ENCODE results near the gene FLT1.

The FLT1 gene

DNA sequence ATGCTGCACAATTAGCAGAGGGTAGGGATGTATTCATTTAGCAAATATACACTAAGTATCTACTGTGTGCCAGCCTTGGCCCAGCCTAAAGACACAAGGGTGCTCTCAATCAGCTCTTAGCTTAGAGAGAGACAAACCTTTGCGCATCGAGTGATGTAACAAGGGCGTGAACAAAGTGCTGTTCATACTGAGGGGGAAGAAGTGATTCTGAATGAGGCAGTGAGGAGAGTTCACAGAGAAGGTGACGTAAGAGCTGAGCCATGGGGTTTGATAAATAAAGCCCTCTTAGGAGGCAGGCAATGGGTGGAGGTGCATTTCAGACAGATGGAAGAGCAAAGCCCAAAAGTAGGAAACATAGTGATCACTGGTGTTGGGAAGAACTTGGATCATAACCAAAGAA is 68.5 kb downstream of the FLT1 start:
- no peak for DNase-seq (ENCODE audit: low read depth in 3 of 3)

DNA sequence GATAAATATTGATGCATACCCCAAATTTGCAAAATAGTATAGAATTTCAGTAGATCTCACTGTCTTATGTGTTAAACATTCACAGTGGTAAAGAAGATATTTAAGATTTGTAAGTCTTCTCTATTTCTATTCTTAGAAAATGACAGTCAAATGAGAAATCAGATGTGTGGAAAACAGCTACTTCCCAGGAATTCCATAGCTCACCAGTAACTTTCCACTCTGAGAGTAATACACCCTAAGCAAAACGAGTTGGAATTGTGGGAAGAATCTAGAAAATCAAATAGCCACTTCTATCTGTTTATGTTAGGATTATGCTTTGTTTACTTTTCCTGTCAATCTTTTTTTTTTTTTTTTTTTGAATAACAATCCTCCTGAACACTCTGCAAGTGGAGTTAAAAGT is 69.1 kb downstream of the FLT1 start:
- DNase-seq (ENCODE audit: low read depth in 3 of 3) = no peak

DNA sequence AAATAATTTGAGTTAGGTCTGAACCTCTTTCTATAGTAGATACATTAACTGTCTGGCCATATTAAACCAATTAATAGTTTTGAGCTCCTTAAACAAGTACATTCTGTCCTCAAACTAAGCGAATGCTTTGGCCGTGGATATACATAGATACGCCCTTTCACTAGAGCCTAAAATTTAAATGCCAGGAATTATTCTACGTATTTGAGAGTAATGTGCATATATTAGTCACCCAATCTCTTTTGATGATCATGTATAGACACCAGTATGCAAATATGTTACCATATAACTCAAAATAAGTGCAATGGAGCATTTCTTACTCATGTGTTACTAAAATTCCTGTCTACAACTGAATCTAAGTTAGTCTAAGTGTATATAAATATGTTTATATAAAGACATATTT is 70.4 kb downstream of the FLT1 start:
- no peak for DNase-seq (ENCODE audit: low read depth in 3 of 3)

DNA sequence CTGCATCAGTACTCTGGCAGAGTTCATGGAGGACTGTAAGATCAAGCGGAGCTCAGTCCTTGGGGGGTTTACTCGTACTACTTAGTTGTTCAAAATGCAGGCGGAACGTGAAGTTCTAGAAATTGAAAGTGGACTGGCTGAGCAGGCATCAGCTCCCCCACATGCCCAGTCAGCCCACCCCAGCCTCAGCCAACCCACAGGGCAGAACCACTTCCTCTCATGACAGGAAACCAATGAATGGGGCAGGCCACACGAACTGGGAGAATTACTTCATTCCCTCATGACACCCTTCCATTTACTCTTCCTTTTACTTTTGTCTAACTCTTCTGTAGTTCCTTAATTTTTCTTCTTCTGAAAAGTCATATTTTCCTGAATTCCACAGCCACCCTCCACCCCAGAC is 71.9 kb downstream of the FLT1 start:
- DNase-seq (ENCODE audit: low read depth in 3 of 3) = no peak

DNA sequence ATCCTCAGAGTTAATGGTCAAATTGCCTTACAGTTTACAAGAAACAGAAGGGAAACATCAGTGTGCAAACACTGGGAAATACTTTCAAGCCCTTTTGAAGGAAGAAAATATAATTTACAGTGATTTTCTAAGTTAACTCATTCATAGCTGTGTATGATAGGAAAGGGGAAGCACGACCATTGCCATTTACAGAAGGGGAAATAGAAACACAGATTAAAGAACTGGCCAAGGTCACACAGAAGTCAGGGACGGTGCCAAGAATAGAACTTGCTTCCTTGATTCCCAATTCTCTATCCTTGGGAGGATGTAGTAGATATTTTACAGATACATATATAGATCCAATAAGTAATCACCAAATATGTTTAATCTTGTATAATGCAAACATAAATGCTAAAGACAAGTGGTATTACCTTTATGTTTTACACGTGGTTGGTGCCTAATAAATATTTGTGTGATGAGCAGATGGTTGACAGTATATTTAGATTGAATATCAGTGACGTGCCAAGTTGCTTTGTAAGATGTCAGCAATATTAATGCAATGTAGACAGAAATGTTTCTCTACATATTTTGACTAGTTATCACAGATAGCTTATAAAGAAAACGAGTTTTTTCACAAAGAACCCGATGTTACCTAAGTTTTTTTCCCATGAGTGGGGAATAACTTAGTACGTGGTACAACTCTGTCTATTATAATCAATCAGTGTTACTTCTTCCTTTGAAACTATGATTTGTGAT is 73.1 kb downstream of the FLT1 start:
- no peak for DNase-seq (ENCODE audit: low read depth in 3 of 3)

DNA sequence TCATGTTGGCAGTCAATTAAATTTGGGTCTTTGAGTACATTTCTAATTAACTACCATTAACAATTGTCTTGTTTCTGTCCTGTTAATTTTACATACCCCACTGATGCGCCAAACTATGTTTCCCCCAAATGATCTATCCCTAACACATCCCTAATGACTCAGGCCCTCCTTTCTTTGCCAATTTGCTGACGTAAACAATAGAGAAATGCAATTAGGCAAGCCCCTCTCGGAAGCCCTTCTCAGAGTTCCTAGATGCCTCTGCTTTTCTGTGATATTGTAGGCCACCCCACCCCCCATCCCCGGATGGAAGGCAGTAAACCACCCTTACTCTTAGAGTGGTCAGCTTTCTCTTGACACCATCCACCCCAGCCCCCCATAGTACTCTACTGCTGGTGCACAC is 74.2 kb downstream of the FLT1 start:
- DNase-seq (ENCODE audit: low read depth in 3 of 3) = no peak

DNA sequence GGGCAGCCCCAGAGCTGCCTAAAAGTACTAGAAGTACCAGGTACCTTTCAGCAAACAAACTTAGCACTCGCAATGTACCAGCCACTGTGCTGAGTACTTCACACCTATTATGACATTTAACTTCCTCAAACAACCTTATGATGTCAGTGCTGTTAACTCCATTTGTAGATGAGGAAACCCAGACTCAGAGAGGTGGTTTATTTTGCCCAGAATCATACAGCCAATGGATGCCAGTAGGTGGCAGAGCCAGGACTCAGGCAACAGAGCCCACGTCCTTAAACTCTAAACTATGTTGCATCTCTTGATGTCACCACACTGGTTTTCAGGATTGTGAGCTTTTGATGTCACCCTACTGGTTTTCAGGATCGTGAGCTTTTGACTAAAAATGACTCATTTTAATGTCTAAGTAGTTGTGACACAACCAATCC is 78.9 kb downstream of the FLT1 start:
- DNase-seq (ENCODE audit: low read depth in 3 of 3) = no peak

DNA sequence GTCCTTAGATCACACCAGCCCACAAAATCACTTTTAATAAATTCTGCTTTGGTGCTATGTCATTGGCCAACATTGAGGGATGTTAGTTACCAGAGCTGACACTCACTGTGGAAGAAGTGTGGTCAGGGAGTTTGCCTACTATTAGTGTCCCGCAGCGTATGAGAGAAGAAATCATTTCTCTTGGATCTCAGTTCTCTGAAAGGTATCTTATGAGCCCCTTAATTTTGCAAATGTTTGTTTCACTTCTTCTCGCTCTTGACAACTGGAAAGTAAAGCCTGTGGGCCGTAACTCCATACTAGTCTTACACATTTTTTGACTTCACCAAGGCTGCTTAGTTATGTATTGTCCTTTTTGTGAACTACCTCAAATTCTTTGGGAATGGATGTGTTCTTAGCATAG is 80.9 kb downstream of the FLT1 start:
- no peak for DNase-seq (ENCODE audit: low read depth in 3 of 3)

DNA sequence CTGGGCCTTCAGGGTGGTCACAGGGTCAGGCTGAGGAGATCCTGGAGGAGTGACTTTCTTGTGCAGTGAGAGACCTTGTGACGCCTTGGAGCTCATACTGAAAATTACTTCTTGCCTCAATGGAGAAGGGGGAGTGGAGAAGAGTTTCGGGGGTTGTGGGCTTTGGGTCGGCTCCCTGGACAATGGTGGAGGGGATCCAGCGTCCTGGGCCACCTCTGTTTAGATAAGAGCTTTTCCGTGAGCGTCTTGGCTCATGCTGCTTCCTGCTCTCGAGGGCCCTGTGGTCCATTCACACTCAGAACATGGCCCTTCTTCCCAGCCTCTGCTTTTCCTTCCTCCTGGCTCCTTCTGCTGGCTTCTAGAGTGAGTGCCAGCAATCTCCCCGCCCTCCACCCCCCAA is 81.9 kb downstream of the FLT1 start:
- no peak for DNase-seq (ENCODE audit: low read depth in 3 of 3)

DNA sequence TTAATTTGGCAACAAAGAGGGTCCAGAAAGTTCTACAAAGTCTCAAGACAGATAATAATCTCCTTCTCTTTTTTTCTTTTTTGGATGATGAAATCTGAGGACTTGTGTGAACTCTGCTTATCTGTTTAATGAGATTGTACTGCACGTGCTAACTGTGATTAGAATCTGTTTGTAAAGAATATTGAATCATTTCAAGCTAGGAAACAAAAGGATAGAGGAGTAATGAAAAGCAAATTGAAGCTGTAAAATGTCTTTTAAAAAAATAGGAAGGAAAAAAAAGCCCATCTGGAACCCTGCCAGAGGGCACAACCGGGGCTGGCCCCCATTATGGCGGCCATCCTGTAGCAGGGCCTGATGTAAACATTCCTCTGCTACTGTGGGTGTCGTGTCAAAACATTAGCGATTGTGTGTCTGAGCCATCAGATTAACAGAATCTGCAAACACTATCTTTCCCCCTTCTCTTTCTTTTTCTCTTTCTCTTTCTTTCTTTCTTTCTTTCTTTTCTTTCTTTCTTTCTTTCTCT is 83.0 kb downstream of the FLT1 start:
- no peak for DNase-seq (ENCODE audit: low read depth in 3 of 3)

DNA sequence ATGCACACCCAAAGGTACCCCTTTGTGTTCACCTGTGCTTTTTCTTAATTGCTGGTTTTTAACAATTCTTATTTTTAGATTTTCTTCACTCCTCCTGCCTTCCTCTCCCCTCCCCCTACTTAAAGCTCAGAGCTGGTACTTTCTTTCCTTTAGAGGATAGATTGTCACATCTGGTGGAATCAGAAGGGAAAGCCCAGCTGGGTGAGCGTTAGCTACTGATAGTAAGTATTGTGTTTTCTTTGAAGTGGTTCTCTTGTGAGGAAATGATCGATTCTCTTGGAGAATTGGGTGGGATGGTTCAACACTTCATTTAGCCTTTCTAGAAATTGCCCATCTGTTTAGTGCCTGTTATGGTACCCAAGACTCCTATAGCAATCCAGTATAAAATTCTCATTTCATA is 84.8 kb downstream of the FLT1 start:
- no peak for DNase-seq (ENCODE audit: low read depth in 3 of 3)

DNA sequence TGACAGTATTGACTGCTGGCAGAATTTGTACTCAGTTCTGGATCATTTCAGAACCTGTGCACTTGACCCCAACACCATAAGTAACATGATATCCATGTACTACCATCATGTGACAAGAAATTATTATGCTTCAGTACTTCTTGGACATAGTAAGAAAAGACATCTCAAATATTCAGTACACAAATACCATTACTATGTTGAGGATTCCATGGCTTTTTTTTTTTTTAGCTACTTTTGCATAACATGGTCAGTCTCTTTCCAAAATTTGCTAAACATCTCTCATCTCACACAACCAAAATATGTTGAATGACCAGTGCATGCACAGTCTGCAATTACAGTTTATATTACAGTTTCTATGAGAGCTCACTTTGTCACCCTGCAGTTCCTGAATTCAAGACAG is 85.3 kb downstream of the FLT1 start:
- no peak for DNase-seq (ENCODE audit: low read depth in 3 of 3)

DNA sequence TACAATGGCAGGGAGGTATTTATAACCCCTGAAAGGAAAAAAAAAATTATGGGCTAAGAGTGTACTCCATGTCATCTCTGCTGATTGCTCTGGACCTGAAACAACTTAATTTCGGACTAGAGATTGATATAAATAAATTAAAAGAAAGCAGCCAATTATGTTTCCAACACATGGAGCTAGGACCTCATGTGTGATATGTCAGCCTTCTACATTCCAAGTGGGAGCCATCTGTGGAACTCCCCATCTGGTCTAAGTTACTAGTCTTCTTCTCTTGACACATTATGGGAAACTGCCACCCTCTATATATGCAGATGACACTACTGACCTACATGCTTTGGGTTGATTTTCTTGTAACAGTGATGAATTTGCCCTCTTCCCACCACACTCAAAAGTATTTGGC is 86.1 kb downstream of the FLT1 start:
- DNase-seq (ENCODE audit: low read depth in 3 of 3) = no peak

DNA sequence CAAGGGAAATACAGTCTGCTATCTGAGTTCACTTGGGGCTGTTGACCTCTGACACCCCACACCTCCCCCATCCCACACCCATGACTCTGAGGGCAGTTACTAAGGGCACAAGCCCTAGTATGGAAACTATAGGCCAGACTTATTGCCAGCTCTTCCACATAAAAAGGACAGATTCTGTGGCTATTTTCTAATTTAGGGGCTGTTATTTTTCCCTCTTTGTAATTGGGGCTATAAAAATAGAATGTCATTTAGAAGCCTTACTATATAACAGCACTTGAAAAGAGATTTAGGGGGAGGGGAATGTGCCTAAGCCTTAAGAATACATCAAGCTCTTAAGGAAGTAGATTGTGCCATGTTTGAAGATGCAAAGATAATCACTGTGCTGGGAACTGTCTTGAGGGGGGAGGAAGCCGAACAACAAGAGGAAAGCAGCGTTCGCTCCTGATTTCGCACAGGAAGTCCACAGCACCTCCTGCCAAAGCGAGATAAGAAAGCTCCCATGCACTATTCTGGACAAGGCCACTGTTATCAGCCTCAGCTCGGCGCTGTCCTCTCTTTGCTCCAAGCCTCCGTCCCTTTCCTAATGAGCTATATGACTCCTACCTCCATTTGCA is 86.6 kb downstream of the FLT1 start:
- DNase-seq (ENCODE audit: low read depth in 3 of 3) = no peak

DNA sequence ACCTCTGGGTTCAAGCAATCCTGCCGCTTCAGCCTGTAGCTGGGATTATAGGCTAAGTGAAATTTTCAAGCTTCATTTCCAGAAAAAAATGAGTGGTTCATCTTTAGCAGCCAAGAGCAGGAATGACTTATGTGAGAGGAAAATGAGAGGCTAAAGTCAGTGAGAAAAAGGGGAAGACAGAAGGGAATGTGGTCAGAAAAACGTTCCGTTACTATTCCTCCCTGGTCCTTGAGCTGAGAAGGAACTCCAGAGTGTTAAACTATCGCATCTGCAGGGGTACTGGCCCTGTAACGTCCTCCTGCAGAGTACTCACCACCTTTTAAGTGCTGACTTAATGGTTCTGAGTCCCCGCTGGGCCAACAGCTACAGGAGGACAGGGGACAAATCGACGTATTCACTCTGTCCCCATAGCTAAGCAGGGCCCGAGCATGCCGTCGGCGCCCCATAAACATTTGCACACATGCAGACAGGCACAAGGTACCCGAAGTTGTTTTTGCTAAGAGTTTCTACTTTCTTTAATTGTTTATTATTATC is 88.1 kb downstream of the FLT1 start:
- DNase-seq (ENCODE audit: low read depth in 3 of 3) = no peak

DNA sequence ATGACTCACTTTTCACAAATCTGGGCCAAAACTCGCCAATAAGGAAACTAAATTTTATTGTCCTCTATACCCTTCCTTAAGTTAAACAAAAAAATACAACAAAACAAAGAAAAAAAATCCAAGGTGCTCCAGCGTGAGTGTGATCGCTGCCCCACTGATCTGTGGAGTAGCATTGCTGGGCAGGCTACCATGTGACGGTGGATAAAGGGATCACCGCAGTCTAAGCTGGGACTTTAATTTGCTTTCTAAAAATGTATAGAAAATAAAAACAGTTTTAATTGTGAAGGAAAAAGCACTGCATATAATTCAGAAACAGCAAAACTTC is 92.9 kb downstream of the FLT1 start:
- DNase-seq (ENCODE audit: low read depth in 3 of 3) = no peak

DNA sequence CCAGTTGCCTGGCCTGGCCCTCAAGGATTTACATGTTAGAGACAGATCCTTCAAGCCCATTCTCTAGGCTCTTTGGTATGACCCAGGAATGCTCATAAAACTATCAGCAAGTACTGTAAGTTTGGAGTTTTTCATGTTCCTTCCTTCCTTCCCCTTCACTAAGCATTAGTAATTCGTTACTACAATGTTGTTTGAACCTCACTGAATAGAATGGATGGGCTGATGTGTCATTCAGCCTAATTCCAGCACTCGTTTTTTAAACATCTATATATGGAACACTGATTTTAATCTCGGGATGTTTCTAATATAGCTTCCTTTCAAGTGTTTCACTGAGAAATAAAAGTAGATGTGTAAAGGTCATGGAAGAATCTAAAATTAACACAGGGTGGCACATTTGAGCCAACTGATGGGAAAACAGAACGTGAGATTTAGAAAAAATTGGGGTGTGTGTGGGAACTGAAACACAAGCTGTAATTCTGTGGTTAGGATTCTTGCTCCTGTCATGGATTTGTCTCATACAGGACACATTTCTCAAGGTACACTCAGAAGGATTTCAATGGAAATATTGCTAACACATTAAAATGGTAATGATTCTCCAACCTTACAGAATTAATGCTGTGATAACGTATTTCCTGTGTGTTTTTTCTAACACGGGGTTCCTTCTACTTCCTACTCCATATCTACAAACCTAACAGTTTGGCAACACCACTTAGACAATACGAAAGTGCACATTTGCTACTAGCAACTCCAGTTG is 93.4 kb downstream of the FLT1 start:
- no peak for DNase-seq (ENCODE audit: low read depth in 3 of 3)

DNA sequence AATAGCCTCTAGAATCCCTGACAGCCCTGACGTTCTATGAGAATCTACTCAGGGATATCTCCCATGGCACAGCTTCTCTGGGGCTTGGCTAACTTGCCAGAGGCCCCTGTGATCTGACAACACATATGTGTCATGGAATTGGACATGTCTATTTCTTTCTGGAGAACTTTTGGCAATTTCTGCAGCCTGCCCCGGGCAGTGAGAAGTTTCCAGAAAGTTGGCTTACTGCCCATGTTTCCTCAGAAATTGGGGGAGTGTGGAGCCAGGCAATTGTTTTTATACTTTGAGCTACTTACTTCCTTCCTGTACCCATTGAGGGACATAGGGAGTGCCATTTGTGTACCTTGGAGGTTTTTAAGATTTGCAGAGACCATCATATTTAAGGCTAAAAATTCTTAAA is 98.9 kb downstream of the FLT1 start:
- DNase-seq (ENCODE audit: low read depth in 3 of 3) = no peak

DNA sequence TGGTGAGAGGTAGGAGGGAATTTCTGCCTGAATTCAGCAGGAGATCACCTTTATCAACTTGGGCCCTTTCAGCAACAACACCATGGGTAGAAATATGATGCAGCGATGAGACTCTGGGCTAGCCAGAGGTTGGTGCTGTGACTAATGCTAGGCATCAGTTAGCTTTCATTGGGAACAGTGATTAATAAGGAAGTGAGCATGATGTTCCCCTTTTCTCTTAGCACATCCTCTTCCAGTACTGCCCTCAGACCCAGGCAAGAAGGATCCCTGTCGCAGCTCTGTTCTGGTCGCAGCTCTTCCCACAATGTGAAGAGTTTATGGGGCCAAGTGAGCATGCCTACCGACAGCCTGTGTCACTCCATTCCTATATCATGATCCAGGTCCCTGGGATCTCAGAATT is 100.5 kb downstream of the FLT1 start:
- DNase-seq (ENCODE audit: low read depth in 3 of 3) = no peak

DNA sequence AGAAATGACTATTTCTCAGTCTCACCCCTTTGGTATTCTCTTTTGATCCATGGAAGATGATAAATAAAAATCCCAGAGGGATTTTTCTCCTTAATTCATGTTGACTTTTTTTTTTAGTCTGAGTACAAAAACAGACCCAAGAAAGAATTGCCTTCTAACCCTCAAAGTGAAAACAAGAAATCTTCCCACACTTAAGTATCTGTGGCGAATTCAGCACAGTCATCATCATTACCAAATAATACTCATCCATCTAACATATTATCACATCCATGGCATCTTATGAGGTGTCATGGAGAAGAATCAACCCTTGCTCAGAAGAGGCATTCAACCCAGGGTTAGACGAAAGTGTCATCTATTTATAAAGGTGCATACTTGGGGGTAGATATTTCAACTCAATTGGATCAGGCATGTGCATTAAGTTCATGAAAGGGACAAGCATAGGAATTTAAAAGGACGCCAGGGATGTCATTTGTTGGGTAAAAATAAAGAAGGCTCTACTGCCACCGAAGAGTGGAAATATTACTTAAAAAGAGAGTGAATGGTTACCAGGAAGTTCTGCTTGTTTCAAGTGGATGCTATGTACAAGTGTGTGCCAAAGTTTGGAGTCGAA is 101.9 kb downstream of the FLT1 start:
- no peak for DNase-seq (ENCODE audit: low read depth in 3 of 3)

DNA sequence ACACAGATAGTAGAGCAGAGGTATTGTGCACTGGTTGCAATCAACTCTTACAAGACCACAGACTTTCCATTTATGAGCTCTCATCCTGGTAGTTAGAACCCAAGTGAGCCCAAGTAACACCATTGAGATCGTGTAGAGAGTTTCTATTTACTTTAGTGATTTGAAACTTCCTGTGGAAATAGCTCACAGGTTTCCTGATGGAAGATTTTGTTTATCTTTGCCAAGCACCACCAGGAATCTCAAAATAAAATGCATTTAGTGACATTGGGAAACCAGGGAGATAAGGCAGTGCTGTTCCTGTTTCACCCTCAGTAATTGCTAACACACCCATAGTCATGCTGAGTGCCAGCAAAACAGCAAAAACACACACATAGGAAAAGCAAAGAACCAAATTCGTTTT is 102.5 kb downstream of the FLT1 start:
- DNase-seq (ENCODE audit: low read depth in 3 of 3) = no peak

DNA sequence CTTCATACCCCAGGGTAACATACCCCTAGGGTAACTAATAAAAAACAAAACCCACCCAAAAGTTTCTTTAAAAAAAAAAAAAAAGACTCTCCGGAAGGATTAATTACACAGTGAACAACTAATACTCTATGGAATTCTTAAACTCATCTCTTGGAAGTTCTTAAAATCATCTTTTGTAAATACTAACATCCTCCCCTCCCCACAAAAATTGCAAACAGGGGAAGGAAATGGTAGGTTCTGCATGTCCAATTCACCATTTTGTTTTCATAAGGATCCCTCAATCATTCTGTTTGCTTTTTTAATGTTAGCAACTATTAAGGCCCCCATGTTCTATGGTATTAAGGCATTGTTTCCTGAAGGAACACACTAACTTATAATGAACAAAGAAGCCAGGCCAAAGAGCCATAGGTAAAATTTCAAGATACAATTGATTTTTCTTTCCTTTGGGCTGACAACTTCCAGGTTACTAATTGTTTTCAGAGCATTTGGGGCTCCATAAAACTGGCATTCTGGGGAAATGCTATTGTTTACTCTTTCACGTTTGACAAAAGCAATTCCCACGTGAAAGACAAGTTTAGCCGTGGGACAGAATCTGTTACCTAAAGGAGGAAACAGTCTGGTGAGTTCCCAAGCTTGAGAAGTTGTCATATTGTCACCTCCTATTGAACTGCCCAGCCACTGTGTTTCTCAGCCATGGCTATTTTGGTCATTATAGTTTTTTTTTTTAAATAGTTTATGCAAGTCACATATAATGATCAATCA is 107.0 kb downstream of the FLT1 start:
- DNase-seq (ENCODE audit: low read depth in 3 of 3) = no peak

Measured in stimulated activated CD4-positive, alpha-beta T cell treated with anti-CD3 and anti-CD28 coated beads, TNF-alpha, amount 100 ng/mL, for 48 hours (primary cell).